ENCODE measurements around the gene BRD1.

BRD1 gene

DNA sequence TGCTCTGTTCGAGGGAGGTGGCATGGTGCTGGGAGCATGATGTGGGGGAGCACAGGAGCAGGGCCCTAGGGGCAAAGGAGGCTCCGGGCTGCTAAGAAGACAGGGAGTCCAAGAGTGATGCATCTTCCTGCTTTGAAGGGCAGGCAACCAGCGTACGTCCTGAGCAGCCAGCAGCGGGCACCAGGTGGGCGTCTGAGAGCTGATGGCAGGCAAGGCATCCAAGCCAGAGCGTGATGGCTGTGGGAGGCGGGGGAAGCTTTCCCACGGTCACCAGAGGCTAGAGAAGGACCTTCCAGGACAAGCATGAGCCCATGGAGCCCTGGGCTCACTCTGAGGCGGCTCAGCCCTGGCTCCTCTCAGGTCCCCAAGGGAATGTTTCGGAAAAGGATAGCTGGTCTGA lies 32.2 kb downstream of the BRD1 start:
- H2AFZ ChIP-seq (ENCODE audit: low read depth) = no peak overlapping the region
- H3K27ac ChIP-seq = no peak overlapping the region
- H3K4me1 ChIP-seq (ENCODE audit: low read depth, poor library complexity, severe bottlenecking) = no peaks in the 10 kb centered on the region
- no peaks in the 10 kb centered on the region for H3K27me3 ChIP-seq (ENCODE audit: insufficient read depth, low read depth)
- TF ChIP-seq, protein P1, sequence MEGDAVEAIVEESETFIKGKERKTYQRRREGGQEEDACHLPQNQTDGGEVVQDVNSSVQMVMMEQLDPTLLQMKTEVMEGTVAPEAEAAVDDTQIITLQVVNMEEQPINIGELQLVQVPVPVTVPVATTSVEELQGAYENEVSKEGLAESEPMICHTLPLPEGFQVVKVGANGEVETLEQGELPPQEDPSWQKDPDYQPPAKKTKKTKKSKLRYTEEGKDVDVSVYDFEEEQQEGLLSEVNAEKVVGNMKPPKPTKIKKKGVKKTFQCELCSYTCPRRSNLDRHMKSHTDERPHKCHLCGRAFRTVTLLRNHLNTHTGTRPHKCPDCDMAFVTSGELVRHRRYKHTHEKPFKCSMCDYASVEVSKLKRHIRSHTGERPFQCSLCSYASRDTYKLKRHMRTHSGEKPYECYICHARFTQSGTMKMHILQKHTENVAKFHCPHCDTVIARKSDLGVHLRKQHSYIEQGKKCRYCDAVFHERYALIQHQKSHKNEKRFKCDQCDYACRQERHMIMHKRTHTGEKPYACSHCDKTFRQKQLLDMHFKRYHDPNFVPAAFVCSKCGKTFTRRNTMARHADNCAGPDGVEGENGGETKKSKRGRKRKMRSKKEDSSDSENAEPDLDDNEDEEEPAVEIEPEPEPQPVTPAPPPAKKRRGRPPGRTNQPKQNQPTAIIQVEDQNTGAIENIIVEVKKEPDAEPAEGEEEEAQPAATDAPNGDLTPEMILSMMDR (conservative IDR thresholded peaks at IDR 0.05; ENCODE audit: low read depth, low read length) = no peak
- no peaks in the 10 kb centered on the region for H4K20me1 ChIP-seq (ENCODE audit: insufficient read depth)
- 0 out of 2 replicates have a peak, but pooled peaks cover under 1% of the 10 kb centered on the region for H3K79me2 ChIP-seq (ENCODE audit: insufficient read depth, low read depth)
- no peak overlapping the region for H3K9ac ChIP-seq
- no peak overlapping the region for H3K4me3 ChIP-seq (IDR thresholded peaks at IDR 0.05; ENCODE audit: insufficient read depth, low read depth, low read length)
- H3K4me2 ChIP-seq = no peak overlapping the region
- no peaks in the 10 kb centered on the region; the same call in 1 of the 2 replicates for H3K36me3 ChIP-seq (ENCODE audit: insufficient read depth)

DNA sequence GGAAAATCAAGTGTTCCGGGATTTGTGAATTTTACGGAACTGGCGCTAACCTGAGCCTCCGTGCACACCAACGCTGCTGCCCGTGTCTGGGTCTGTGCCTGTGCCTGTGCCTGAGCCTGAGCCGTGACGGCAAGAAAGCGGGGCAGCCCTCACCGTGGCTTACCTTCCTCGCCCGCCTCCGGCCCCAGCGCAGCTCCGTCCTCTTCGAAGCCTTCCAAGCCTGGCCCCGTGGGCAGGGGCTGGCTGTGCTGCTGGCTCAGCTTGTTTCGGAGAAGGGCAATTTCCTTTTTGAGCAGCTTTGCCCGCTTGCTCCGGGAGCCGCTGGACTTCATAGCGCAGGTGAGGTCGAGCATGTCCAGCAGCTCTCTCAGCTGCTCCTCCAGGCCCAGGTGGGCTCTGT lies 33.8 kb downstream of the BRD1 start:
- no peaks in the 10 kb centered on the region; the same call in 1 of the 2 replicates for H3K36me3 ChIP-seq (ENCODE audit: insufficient read depth)
- no peak overlapping the region for H3K27ac ChIP-seq
- no peaks in the 10 kb centered on the region for H3K4me1 ChIP-seq (ENCODE audit: low read depth, poor library complexity, severe bottlenecking)
- H3K27me3 ChIP-seq (ENCODE audit: insufficient read depth, low read depth) = no peaks in the 10 kb centered on the region
- no peak overlapping the region for H2AFZ ChIP-seq (ENCODE audit: low read depth)
- TF ChIP-seq, protein P1 (conservative IDR thresholded peaks at IDR 0.05; ENCODE audit: low read depth, low read length) = no peak
- no peak overlapping the region for H3K4me3 ChIP-seq (IDR thresholded peaks at IDR 0.05; ENCODE audit: insufficient read depth, low read depth, low read length)
- H3K79me2 ChIP-seq (ENCODE audit: insufficient read depth, low read depth) = 0 out of 2 replicates have a peak, but pooled peaks cover 8% of the 10 kb centered on the region
- H3K4me2 ChIP-seq = no peak overlapping the region
- H4K20me1 ChIP-seq (ENCODE audit: insufficient read depth) = no peaks in the 10 kb centered on the region
- no peak overlapping the region for H3K9ac ChIP-seq

DNA sequence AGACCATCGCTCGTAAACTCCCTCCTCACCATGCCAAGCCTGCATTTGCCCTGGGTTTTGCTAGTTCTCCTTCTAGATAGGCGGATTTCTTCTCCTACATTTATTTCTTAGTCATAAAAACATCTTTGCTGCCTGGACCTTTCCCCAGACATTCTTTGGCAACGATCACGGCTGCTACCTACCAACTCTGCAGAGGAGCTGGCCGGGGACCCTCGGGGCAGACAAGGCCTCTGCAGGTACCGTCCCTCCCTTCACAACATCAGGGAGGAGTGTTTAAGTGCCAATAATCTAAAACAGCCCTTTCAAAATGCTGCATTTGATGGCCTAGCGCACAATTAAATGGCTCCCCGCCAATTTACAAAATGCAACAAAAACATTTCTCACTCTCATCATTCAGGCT lies 34.4 kb downstream of the BRD1 start:
- H3K4me2 ChIP-seq = no peak overlapping the region
- H3K27me3 ChIP-seq (ENCODE audit: insufficient read depth, low read depth) = no peaks in the 10 kb centered on the region
- H4K20me1 ChIP-seq (ENCODE audit: insufficient read depth) = no peaks in the 10 kb centered on the region
- H3K4me1 ChIP-seq (ENCODE audit: low read depth, poor library complexity, severe bottlenecking) = no peaks in the 10 kb centered on the region
- no peaks in the 10 kb centered on the region; the same call in 1 of the 2 replicates for H3K36me3 ChIP-seq (ENCODE audit: insufficient read depth)
- no peak overlapping the region for H3K27ac ChIP-seq
- H3K4me3 ChIP-seq (IDR thresholded peaks at IDR 0.05; ENCODE audit: insufficient read depth, low read depth, low read length) = no peak overlapping the region
- TF ChIP-seq, protein P1 (conservative IDR thresholded peaks at IDR 0.05; ENCODE audit: low read depth, low read length) = no peak
- no peak overlapping the region for H2AFZ ChIP-seq (ENCODE audit: low read depth)
- no peak overlapping the region for H3K9ac ChIP-seq
- H3K79me2 ChIP-seq (ENCODE audit: insufficient read depth, low read depth) = 0 out of 2 replicates have a peak, but pooled peaks cover 8% of the 10 kb centered on the region

DNA sequence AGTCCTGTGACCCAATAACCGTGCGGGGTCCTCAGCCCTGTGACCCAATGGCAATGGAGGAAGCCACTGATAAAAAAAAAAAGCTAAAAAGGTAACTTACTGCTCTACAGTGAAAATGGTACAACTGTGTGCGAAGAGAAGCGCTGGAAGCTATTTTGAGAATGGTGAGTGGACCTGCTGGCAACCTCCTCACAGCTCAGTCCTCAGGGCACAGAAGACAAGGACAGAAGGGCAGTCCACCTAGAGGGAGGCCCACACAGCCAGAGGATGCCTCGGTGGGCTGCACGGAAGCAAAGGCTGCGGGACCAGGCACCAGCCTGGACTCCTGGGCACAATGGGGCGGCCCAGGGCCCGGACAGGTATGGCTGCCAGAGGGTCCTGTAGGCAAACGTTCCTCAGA lies 35.6 kb downstream of the BRD1 start:
- Histone ChIP-seq H3K27ac (no peak overlapping the region), H3K4me3 (IDR thresholded peaks at IDR 0.05; ENCODE audit: insufficient read depth, low read depth, low read length) (no peak overlapping the region), H2AFZ (ENCODE audit: low read depth) (no peak overlapping the region), H3K9ac (no peak overlapping the region), H3K4me2 (no peak overlapping the region), H4K20me1 (ENCODE audit: insufficient read depth) (no peaks in the 10 kb centered on the region), H3K36me3 (ENCODE audit: insufficient read depth) (no peaks in the 10 kb centered on the region; the same call in 1 of the 2 replicates), H3K27me3 (ENCODE audit: insufficient read depth, low read depth) (no peaks in the 10 kb centered on the region), H3K4me1 (ENCODE audit: low read depth, poor library complexity, severe bottlenecking) (no peaks in the 10 kb centered on the region), H3K79me2 (ENCODE audit: insufficient read depth, low read depth) (0 out of 2 replicates have a peak, but pooled peaks cover 8% of the 10 kb centered on the region)
- TF ChIP-seq, protein P1 (conservative IDR thresholded peaks at IDR 0.05; ENCODE audit: low read depth, low read length) = no peak
